Posterior cingulate gyrus (tissue), 11 donors: ENCODE measurements around the gene RIMBP2.
"Not testable (repeated sequence)": the region's sequence is repeated elsewhere in the genome, so short reads cannot be mapped to it uniquely, and the experiment has no call there.

Experiments
- DNase-seq, 10 donors: peaks; one replicate each; pipeline versions ENCODE4 v3.0.0 to v3.0.0-alpha.2; 2020 to 2021; ENCODE audit warnings: mixed read lengths in 3 of 10
- intact Hi-C: fragments of 100-400 bp; cut with DNase I; formaldehyde crosslinking; loops from one replicate; pipeline ENCODE4 v1.15.1; 2023

RIMBP2 gene

DNA sequence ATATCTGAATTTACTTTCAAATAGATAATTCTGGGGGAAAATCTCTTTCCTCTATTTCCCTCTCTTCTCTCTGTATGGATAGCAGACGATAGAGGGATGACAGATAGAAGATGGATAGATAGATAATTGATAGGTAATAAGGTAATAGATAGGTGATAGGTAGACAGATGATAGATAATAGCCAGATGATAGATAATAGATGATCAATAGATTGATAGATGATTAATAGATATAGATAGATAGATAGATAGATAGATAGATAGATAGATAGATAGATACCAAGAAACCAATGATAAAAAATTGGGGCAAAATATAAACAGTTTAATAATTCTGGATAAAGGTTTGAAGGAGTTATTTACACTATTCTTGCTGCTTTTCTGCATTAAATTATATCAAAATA, 26.6 kb upstream of the RIMBP2 start:
- intact Hi-C loops, result loop anchor here (10.0 kb wide), 1 partner anchor 278 kb away; no protein-coding TSS in a partner anchor
- no peak for DNase-seq

DNA sequence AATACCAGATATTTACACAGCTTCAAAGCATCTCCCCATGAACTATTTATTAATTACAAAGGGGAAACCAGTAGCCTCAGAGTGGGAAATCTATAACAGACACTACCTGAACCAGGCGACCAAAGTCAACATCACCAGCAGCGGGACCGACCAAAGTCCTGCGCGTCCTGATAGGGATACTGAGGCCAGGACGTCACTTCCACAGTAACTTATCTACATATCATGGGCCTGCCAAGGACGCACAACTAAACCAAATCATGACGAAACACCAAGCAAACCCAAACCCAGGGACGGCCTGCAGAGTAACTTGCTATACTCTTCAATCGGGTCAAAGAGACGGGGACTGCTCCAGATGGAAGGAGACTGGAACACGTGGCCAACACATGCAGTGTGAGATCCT, 26.0 kb upstream of the RIMBP2 start:
- no peak for DNase-seq
- intact Hi-C loops, result loop anchor here (10.0 kb wide), 1 partner anchor 277 kb away; no protein-coding TSS in a partner anchor

DNA sequence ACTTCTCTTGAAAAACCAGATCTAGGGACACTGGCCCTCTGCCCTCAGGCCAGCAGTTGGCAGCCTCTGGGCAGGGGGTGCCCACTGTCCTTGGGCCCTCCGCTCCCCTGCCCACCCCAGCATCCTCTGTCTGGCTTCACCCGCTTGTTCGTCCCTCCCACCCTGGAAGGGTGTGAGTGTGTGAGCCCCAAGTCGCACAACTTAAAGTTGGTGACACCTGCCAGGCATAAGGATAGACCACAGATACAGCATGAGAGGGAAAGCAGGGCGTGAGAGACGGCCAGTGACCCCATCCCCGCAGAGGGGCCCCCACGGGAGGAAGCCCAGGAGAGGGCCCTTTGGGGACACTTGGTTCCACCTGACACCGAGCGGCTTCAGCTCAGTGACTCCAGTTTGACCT, 23.5 kb upstream of the RIMBP2 start:
- no peak for DNase-seq
- intact Hi-C loops, result no loop called here

GRCh38 chr12:130738403-130738802, 22.3 kb upstream of the RIMBP2 start:
- DNase-seq, intact Hi-C loops: not testable (repeated sequence)

DNA sequence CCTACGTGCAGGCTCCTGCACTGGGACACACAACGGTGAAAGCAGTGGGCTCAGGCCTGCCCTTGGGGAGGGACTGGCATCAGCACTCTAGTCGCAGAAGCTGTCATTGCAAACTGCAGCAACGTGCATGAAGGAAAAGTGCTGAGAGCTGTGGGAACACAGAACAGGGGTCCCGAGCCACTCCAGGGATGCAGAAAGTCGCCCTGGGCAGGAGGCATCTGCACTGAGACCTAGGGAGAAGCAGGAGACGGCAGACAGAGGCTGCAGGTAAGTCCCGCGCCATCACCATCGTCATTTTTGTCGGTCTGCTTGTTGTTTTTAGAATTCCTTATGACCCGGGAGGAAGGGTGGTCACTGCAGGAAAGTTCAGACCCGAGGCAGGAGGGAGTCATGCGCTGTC, 21.6 kb upstream of the RIMBP2 start:
- intact Hi-C loops, result no loop called here
- DNase-seq, result peak in 1 of 10 donors; percentile 63

DNA sequence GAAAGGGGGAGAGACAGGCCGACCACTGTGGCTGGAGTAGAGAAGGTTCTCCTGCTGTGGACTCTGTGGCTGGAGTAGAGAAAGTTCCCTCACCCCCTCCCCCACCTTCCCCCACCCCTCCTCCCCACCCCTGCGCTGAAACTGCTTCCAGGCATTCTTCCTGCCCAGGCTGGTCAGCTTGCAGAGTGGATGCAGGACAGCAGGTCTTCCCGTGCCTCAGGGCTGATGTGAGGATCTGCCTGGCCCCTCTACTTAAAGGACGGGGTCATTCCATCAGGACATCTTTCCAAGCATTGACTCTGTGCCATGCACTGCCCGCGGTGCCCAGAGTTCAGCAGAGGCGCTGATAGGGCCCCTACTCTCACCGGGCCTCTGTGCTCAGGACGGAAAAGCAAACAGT, 13.2 kb upstream of the RIMBP2 start:
- intact Hi-C loops, result no loop called here
- no peak for DNase-seq

GRCh38 chr12:130728158-130729058, 12.3 kb upstream of the RIMBP2 start:
- intact Hi-C loops, result no loop called here
- DNase-seq, result no peak

DNA sequence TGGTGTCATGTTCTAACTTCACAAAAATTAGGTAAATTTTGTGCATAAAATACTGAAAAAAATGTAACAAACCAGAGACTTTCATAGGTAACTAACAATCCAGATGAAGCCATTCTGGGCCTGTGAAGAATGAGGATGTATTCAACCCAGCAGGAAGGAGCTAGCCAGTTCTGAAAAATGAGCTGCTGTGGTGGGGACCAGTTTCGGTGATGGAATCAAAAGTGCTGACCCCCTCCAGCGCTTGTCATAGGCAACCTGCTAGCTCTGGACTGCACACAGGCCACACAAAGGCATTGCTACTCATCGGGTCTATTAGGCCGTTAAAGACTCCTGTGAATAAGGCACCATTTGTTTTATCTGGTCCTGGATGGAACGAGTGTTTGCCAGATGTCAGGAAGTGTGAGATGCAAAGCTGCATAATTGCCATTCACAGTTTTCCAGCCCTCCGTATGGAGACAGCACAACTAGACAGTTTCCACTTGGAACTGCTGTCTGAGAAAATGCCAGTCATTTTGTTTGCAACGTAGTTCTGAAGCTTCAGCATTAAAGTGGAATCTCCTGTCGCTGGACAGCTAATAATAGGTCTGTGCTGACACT, 3.3 kb upstream of the RIMBP2 start:
- intact Hi-C loops, result no loop called here
- DNase-seq, result no peak

- intact Hi-C loops, result no loop called here
- DNase-seq, result no peak
These were observed 1.7 kb upstream of the RIMBP2 start for GRCh38 chr12:130717752-130718151.

GRCh38 chr12:130716969-130717366, 869 bp upstream of the RIMBP2 start:
- intact Hi-C loops, result no loop called here
- DNase-seq, result no peak

DNA sequence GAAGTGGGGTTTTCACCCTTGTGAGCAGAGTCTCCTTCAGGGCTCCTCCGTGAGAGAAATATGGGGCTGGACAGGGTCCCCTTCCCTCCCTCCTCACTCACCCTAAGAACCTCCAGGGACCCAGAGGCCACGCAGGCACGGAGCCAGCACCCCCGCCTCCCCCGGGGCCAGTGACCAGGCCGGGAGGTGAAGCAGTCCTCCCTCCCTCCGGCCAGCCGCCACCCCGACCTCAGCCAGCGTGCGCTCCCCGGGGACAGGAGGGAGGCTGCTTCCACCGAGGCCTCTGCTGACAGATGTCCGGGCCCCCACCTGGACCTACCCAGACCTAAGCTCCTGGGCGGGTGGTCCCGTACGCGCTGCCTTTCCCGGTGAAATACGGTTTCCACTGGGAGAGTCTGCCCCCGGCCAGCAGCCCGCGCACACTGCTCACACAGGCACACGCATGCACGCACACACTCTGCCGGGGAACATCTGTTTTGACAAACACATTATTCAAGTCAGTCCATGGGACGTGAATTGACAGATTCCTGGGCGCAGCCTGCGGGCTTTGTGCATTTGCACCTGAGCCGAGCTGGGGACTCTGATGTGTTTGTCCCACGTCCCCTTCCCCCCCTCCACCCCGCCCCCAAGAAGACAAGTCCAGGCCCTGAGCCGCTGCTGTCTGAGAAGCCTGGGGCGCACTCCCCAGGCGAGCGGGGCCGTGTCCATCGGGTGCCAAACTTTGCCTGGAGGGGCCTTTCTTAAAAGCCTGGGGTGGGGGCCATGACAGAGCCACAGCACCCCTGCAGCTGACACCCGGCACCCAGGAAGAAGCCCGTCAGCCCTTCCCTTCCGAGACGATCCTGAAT, 725 bp downstream of the RIMBP2 start:
- peak in 2 of 10 donors; percentile 82 to 85 for DNase-seq
- intact Hi-C loops, result no loop called here

DNA sequence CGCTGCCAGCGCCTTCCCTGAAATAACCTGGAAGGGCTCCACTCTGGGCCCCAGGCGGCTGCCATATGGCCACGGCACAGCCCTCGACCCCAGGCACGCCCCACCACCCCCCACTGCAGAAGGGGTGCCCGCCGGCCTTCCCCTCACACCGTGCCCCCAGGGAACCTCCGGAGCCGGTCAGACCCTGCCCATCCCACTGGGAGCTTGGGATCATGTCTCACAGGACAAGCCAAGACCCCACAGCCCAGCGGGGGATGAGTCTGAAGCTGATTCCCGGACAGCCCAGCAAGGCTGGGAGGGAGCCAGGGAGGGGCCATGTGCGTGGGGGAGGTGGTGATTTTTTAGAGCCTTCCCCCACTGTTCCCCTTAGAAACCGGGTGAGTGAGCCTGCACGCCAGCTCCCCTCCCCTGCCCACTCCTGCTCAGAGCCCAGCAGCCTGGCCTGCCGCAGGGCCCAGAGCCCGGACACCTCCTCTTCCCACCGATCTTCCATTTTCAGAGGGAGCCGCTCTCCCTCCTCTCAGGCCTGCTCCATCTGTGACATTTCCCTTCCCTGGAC, 1.4 kb downstream of the RIMBP2 start:
- peak in 6 of 10 donors; percentile 31 to 89 (median 62) for DNase-seq
- intact Hi-C loops, result no loop called here

DNA sequence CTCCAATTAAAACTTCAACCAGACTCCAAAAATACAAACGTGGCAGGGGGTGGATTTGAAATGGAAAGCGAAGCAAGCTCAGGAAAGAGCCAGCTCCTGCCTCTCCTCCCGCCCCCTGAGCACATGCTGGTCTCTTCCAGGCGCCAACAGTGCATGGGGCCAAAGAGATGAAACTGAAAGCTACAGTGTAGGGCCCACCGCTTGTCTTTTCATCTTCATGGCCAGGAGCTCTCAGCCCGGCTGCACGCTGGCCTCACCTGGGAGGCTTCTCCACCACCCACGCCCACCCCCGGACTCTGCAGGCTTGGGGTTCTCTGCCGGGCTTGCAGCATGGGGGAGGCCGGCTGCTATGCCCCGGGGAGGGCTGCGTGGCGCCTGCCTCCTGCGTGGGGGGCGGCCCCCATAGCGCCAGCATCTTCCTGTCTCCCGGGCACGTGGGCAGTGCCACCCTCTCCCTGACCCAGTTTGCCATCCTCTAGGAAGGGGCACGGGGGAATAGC, 2.0 kb downstream of the RIMBP2 start:
- intact Hi-C loops, result no loop called here
- peak in 7 of 10 donors; percentile 34 to 92 (median 67) for DNase-seq

GRCh38 chr12:130713581-130713991, 2.5 kb downstream of the RIMBP2 start:
- intact Hi-C loops, result no loop called here
- peak in 5 of 10 donors; percentile 45 to 90 (median 84) for DNase-seq

DNA sequence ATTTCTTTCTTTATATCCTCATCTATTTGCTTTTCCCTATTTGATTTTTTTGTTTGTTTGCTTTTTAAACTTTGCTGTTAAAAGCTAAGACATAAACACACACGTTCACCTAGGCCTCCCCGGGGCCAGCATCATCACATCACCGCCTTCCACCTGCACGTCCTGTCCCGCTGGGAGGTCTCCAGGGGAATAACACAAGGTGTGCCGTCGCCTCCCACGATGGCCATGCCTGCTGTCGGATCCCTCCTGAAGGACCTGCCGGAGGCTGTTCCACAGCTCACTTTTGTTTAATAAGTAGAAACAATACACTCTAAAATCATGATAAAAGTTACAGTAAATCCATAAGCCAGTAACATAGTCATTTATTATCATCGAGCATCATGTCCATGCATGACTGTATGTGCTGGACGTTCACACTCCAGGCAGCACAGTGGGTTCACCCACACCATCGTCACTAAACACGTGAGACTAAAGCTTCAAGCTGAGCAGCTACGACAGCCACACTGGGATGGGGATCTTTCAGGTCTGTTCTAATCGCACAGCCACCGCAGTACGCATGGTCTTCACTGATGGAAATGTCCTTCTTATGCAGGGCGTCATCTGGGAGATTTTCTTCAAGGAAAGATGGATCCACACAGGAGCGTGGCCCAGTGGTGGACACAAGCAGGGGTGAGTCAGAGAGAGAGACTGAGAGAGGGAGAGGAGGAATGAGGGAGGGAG, 3.6 kb downstream of the RIMBP2 start:
- intact Hi-C loops, result no loop called here
- peak in 2 of 10 donors; percentile 67 to 74 for DNase-seq

DNA sequence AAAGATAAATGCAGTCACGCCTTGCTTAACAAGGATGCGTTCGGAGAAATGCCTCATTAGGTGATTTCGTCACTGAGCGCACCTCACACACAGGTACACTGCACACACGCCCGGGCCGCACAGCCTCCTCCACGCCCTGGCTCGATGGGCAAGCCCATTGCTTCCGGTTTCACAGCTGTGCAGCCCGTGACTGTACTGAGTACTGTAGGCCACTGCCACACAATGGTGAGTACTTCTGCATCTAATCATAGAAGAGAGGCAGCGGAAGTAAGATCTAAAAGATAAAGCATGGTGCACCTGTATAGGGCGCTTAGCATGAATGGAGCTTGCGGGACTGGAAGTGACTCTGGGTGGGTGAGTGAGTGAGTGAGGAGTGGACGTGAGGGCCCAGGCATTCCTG, 4.3 kb downstream of the RIMBP2 start:
- intact Hi-C loops, result no loop called here
- peak in 2 of 10 donors; percentile 38 to 62 for DNase-seq

- intact Hi-C loops, result no loop called here
- DNase-seq, result peak in 2 of 10 donors; percentile 36 to 51
These were observed 5.4 kb downstream of the RIMBP2 start for GRCh38 chr12:130710733-130711080.

DNA sequence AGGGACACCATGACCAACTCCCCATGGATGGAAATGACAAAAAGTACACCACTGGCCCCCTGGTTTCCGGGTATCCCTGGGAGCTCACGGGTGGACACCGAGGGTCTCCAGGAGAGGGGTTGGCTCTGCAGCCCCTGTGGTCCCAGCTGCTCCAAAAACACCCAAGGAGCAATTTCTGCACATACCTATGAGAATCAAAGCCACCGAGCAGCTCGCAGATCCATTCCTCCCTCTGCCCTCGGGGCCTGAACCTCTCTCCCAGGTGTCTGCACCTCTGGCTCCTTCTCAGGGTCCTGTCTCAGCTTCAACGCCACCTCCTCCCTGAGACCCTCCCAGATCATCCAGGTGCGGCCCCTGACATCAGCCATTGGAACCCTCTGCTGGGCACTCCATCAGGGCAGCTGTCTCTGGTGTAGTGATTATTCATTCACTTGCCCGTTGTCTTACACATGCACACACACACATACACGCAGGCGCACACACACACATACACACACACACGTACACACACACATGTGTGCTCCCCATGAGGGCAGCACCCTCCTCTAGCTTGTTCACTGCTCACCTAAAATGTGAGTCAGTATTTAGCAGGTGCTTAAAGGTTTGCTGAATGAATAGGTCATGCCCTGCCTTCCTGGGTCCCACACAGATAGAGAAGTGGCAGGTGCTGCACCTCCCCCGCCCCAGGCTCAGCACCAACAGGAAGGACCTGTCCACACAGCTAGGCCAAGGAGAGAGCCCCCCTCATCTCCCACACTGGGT, 5.9 kb downstream of the RIMBP2 start:
- DNase-seq, result peak in 1 of 10 donors; percentile 48
- intact Hi-C loops, result no loop called here
